Measurements from ENCODE around the gene C1orf87. TPM values are rescaled to one million over a fixed set of nuclear protein-coding genes. Genes with fewer than 3 reads are reported as not detected.

Gene C1orf87
- total and polyA plus RNA-seq, 4 donors = not detected

DNA sequence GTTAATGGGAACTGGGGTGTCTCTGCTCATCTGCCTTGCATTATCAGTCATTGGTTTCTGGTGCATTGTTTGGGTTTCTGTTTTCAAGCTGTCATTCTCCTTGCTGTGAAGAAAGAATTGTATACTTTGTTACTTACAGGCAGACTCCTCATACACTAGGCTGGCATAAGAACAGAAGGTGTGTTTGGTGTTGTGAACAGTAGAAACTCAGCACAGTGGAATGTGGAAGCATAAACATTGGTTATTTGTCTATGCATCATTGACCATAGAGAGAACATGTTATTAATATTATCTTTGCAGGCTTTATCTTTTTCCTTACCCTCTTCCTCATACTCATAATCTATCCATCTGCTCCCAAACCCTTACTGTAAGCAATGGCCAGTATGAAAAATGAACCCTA lies 18.2 kb downstream of the C1orf87 start:
- Histone ChIP-seq H3K9ac (ENCODE audit: low read depth in 1 of 2, low read length in 2 of 2) (no peak overlapping the region), H3K4me3 (ENCODE audit: low read depth in 1 of 3, low read length in 3 of 3) (no peak overlapping the region), H3K27me3 (ENCODE audit: control insufficient read depth in 4 of 4, insufficient read depth in 4 of 4, low read length in 3 of 4) (no peaks in the 10 kb centered on the region), H3K27ac (ENCODE audit: low read depth in 1 of 2, low read length in 2 of 2) (no peak overlapping the region), H3K9me3 (ENCODE audit: control insufficient read depth in 4 of 4, low read length in 3 of 4) (peaks cover 0 to 6% (median 1%) of the 10 kb centered on the region in 4 donors), H3K4me1 (ENCODE audit: control insufficient read depth in 4 of 4, insufficient read depth in 4 of 4, low read length in 3 of 4) (no peaks in the 10 kb centered on the region), H3K36me3 (ENCODE audit: control insufficient read depth in 4 of 4, insufficient read depth in 3 of 4, low read depth in 1 of 4, low read length in 3 of 4) (no peaks in the 10 kb centered on the region)
- no peak for TF ChIP-seq FOXA1 (IDR thresholded peaks at IDR 0.05)
- TF ChIP-seq NR2F2 (IDR thresholded peaks at IDR 0.05) = no peak
- TF ChIP-seq GABPA (IDR thresholded peaks at IDR 0.05 in 1 of 2, conservative IDR thresholded peaks at IDR 0.05 in 1 of 2) = no peak
- no peak for TF ChIP-seq SP1 (IDR thresholded peaks at IDR 0.05)
- TF ChIP-seq, protein P1, sequence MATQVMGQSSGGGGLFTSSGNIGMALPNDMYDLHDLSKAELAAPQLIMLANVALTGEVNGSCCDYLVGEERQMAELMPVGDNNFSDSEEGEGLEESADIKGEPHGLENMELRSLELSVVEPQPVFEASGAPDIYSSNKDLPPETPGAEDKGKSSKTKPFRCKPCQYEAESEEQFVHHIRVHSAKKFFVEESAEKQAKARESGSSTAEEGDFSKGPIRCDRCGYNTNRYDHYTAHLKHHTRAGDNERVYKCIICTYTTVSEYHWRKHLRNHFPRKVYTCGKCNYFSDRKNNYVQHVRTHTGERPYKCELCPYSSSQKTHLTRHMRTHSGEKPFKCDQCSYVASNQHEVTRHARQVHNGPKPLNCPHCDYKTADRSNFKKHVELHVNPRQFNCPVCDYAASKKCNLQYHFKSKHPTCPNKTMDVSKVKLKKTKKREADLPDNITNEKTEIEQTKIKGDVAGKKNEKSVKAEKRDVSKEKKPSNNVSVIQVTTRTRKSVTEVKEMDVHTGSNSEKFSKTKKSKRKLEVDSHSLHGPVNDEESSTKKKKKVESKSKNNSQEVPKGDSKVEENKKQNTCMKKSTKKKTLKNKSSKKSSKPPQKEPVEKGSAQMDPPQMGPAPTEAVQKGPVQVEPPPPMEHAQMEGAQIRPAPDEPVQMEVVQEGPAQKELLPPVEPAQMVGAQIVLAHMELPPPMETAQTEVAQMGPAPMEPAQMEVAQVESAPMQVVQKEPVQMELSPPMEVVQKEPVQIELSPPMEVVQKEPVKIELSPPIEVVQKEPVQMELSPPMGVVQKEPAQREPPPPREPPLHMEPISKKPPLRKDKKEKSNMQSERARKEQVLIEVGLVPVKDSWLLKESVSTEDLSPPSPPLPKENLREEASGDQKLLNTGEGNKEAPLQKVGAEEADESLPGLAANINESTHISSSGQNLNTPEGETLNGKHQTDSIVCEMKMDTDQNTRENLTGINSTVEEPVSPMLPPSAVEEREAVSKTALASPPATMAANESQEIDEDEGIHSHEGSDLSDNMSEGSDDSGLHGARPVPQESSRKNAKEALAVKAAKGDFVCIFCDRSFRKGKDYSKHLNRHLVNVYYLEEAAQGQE (IDR thresholded peaks at IDR 0.05) = no peak
- TF ChIP-seq, protein P2, sequence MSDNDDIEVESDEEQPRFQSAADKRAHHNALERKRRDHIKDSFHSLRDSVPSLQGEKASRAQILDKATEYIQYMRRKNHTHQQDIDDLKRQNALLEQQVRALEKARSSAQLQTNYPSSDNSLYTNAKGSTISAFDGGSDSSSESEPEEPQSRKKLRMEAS (IDR thresholded peaks at IDR 0.05) = no peak
- TF ChIP-seq HNF4A (conservative IDR thresholded peaks at IDR 0.05) = no peak
- TF ChIP-seq TAF1 (conservative IDR thresholded peaks at IDR 0.05) = no peak
- TF ChIP-seq JUND (IDR thresholded peaks at IDR 0.05) = no peak
- no peak for TF ChIP-seq RXRA (IDR thresholded peaks at IDR 0.05)
- no peak for DNase-seq (ENCODE audit: low spot score)

DNA sequence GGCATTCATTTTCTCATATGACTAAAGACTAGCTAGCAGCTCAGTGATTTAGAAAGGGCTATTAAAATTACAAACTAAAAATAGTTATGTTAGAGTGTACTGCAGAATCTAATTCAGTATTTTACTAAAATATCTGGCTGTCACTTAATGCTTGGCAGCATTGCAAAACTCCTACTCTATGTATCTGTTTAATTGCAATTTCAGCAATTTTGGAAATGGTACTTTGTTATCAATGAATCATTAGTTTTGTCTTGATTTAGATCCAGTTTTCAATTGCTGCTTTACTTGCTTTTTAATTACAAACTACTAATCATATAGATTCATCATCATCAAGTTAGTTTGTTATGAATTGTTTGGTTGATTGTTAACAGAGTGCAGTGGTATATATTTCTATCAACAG lies 19.2 kb downstream of the C1orf87 start:
- no peak overlapping the region for H3K4me3 ChIP-seq (ENCODE audit: low read depth in 1 of 3, low read length in 3 of 3)
- DNase-seq (ENCODE audit: low spot score) = no peak

More for the DNA sequence above, 19.2 kb downstream of the C1orf87 start:
- H3K9ac ChIP-seq (ENCODE audit: low read depth in 1 of 2, low read length in 2 of 2) = no peak overlapping the region
- peaks cover 0 to 6% (median 2%) of the 10 kb centered on the region in 4 donors for H3K9me3 ChIP-seq (ENCODE audit: control insufficient read depth in 4 of 4, low read length in 3 of 4)
- H3K27ac ChIP-seq (ENCODE audit: low read depth in 1 of 2, low read length in 2 of 2) = no peak overlapping the region
- no peaks in the 10 kb centered on the region for H3K4me1 ChIP-seq (ENCODE audit: control insufficient read depth in 4 of 4, insufficient read depth in 4 of 4, low read length in 3 of 4)
- H3K27me3 ChIP-seq (ENCODE audit: control insufficient read depth in 4 of 4, insufficient read depth in 4 of 4, low read length in 3 of 4) = no peaks in the 10 kb centered on the region
- no peak for TF ChIP-seq YY1 (IDR thresholded peaks at IDR 0.05)
- no peak for TF ChIP-seq RAD21 (IDR thresholded peaks at IDR 0.05)
- no peak for TF ChIP-seq FOXA1 (IDR thresholded peaks at IDR 0.05)
- TF ChIP-seq HNF4A (conservative IDR thresholded peaks at IDR 0.05) = no peak
- TF ChIP-seq JUND (IDR thresholded peaks at IDR 0.05) = no peak
- no peak for TF ChIP-seq HNF4G (IDR thresholded peaks at IDR 0.05)
- no peak for TF ChIP-seq RXRA (IDR thresholded peaks at IDR 0.05)
- TF ChIP-seq SP1 (IDR thresholded peaks at IDR 0.05) = no peak
- TF ChIP-seq, protein P3, sequence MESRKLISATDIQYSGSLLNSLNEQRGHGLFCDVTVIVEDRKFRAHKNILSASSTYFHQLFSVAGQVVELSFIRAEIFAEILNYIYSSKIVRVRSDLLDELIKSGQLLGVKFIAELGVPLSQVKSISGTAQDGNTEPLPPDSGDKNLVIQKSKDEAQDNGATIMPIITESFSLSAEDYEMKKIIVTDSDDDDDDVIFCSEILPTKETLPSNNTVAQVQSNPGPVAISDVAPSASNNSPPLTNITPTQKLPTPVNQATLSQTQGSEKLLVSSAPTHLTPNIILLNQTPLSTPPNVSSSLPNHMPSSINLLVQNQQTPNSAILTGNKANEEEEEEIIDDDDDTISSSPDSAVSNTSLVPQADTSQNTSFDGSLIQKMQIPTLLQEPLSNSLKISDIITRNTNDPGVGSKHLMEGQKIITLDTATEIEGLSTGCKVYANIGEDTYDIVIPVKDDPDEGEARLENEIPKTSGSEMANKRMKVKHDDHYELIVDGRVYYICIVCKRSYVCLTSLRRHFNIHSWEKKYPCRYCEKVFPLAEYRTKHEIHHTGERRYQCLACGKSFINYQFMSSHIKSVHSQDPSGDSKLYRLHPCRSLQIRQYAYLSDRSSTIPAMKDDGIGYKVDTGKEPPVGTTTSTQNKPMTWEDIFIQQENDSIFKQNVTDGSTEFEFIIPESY (IDR thresholded peaks at IDR 0.05) = no peak
- TF ChIP-seq, protein P4, sequence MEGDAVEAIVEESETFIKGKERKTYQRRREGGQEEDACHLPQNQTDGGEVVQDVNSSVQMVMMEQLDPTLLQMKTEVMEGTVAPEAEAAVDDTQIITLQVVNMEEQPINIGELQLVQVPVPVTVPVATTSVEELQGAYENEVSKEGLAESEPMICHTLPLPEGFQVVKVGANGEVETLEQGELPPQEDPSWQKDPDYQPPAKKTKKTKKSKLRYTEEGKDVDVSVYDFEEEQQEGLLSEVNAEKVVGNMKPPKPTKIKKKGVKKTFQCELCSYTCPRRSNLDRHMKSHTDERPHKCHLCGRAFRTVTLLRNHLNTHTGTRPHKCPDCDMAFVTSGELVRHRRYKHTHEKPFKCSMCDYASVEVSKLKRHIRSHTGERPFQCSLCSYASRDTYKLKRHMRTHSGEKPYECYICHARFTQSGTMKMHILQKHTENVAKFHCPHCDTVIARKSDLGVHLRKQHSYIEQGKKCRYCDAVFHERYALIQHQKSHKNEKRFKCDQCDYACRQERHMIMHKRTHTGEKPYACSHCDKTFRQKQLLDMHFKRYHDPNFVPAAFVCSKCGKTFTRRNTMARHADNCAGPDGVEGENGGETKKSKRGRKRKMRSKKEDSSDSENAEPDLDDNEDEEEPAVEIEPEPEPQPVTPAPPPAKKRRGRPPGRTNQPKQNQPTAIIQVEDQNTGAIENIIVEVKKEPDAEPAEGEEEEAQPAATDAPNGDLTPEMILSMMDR (IDR thresholded peaks at IDR 0.05; ENCODE audit: low read depth, low read length, missing input control) = no peak
- TF ChIP-seq, protein P2 (IDR thresholded peaks at IDR 0.05) = no peak
- TF ChIP-seq NR2F2 (IDR thresholded peaks at IDR 0.05) = no peak
- TF ChIP-seq, protein P5, sequence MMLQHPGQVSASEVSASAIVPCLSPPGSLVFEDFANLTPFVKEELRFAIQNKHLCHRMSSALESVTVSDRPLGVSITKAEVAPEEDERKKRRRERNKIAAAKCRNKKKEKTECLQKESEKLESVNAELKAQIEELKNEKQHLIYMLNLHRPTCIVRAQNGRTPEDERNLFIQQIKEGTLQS (IDR thresholded peaks at IDR 0.05) = no peak
- TF ChIP-seq, protein P1 (IDR thresholded peaks at IDR 0.05) = no peak
- no peak for TF ChIP-seq EGR1 (IDR thresholded peaks at IDR 0.05; ENCODE audit: low read depth in 2 of 2)
- TF ChIP-seq GABPA (IDR thresholded peaks at IDR 0.05 in 1 of 2, conservative IDR thresholded peaks at IDR 0.05 in 1 of 2) = no peak
- H3K36me3 ChIP-seq (ENCODE audit: control insufficient read depth in 4 of 4, insufficient read depth in 3 of 4, low read depth in 1 of 4, low read length in 3 of 4) = no peaks in the 10 kb centered on the region
